HG02588 (cell line): ENCODE results near the gene CRYBG2.
"Not testable (repeated sequence)": the region's sequence is repeated elsewhere in the genome, so short reads cannot be mapped to it uniquely, and the experiment has no call there.

Source experiments
- ATAC-seq: cut with Tn5 transposase; IDR thresholded peaks from one replicate; pipeline ENCODE4 v1.9.1; 2021; ENCODE audit warnings: mild to moderate bottlenecking, moderate library complexity; ENCODE audit not compliant: unreplicated experiment

The CRYBG2 gene

GRCh38 chr1:26353976-26354820 lies at the start of gene CRYBG2:
Gene CRYBG2, minus strand, starts transcription at chr1:26354130. Its CDS starts 7,473 bp downstream, at chr1:26346657.
- no peak for ATAC-seq

GRCh38 chr1:26403656-26404055 lies 49.7 kb upstream of the CRYBG2 start:
- no peak for ATAC-seq

- ATAC-seq, result no peak
Measured at GRCh38 chr1:26401891-26402290, 48.0 kb upstream of the CRYBG2 start.

GRCh38 chr1:26399034-26399433 lies 45.1 kb upstream of the CRYBG2 start:
- ATAC-seq, result no peak

GRCh38 chr1:26395754-26396153 lies 41.8 kb upstream of the CRYBG2 start:
- no peak for ATAC-seq

- ATAC-seq, result no peak
Measured at GRCh38 chr1:26391450-26391849, 37.5 kb upstream of the CRYBG2 start.

GRCh38 chr1:26389604-26390247 lies 35.8 kb upstream of the CRYBG2 start:
- no peak for ATAC-seq

- no peak for ATAC-seq
Measured at GRCh38 chr1:26388791-26389445, 35.0 kb upstream of the CRYBG2 start.

- no peak for ATAC-seq
Measured at GRCh38 chr1:26387447-26387846, 33.5 kb upstream of the CRYBG2 start.

- ATAC-seq, result not testable (repeated sequence)
Measured at GRCh38 chr1:26385063-26385462, 31.1 kb upstream of the CRYBG2 start.

GRCh38 chr1:26384076-26384475 lies 30.1 kb upstream of the CRYBG2 start:
- ATAC-seq, result no peak

GRCh38 chr1:26378879-26379251 lies 24.9 kb upstream of the CRYBG2 start:
- ATAC-seq, result no peak

- ATAC-seq, result peak; percentile 74
Measured at GRCh38 chr1:26378088-26378878, 24.4 kb upstream of the CRYBG2 start.

- no peak for ATAC-seq
Measured at GRCh38 chr1:26376050-26376449, 22.1 kb upstream of the CRYBG2 start.

- no peak for ATAC-seq
Measured at GRCh38 chr1:26375081-26375480, 21.2 kb upstream of the CRYBG2 start.

GRCh38 chr1:26374361-26374760 lies 20.4 kb upstream of the CRYBG2 start:
- ATAC-seq, result not testable (repeated sequence)

GRCh38 chr1:26373789-26374188 lies 19.9 kb upstream of the CRYBG2 start:
- no peak for ATAC-seq

- no peak for ATAC-seq
Measured at GRCh38 chr1:26373281-26373680, 19.4 kb upstream of the CRYBG2 start.

GRCh38 chr1:26372611-26373010 lies 18.7 kb upstream of the CRYBG2 start, which contains the start of gene ZNF683:
Gene ZNF683, minus strand, starts transcription at chr1:26372750. Its CDS starts 4,179 bp downstream, at chr1:26368571.
- ATAC-seq, result not testable (repeated sequence)

- ATAC-seq, result no peak
Measured at GRCh38 chr1:26372039-26372438, 18.1 kb upstream of the CRYBG2 start.
